ENCODE data around the gene WAS. TPM values are rescaled to one million over a fixed set of nuclear protein-coding genes. Genes with fewer than 3 reads are reported as not detected.
"Not testable (repeated sequence)": the region's sequence is repeated elsewhere in the genome, so short reads cannot be mapped to it uniquely, and the experiment has no call there.

The WAS gene
- 0.57 TPM in 1 of 2 replicates, not detected in the other for total RNA-seq (2014; rRNA removed; shearing (Covaris generic))

GRCh38 chrX:48683411-48683982 lies at the start of gene WAS:
WAS (plus strand) TSS chrX:48683799; CDS start chrX:48683854, 55 bp downstream.
- DNase-seq (ENCODE audit: low read depth) = no peak

GRCh38 chrX:48636301-48636700 lies 47.3 kb upstream of the WAS start:
- no peak for DNase-seq (ENCODE audit: low read depth)

GRCh38 chrX:48636776-48637175 lies 46.8 kb upstream of the WAS start:
- no peak for DNase-seq (ENCODE audit: low read depth)

GRCh38 chrX:48645669-48646068 lies 37.9 kb upstream of the WAS start:
- no peak for DNase-seq (ENCODE audit: low read depth)

GRCh38 chrX:48648336-48648751 lies 35.3 kb upstream of the WAS start:
- DNase-seq (ENCODE audit: low read depth) = peak; percentile 54

GRCh38 chrX:48649102-48649501 lies 34.5 kb upstream of the WAS start:
- DNase-seq (ENCODE audit: low read depth) = no peak

- not testable (repeated sequence) for DNase-seq (ENCODE audit: low read depth)
Observed at GRCh38 chrX:48652055-48652579, 31.5 kb upstream of the WAS start.

- not testable (repeated sequence) for DNase-seq (ENCODE audit: low read depth)
Observed at GRCh38 chrX:48654746-48655145, 28.9 kb upstream of the WAS start.

GRCh38 chrX:48659686-48660085 lies 23.9 kb upstream of the WAS start:
- not testable (repeated sequence) for DNase-seq (ENCODE audit: low read depth)

GRCh38 chrX:48663241-48663640 lies 20.4 kb upstream of the WAS start:
- no peak for DNase-seq (ENCODE audit: low read depth)

- no peak for DNase-seq (ENCODE audit: low read depth)
Observed at GRCh38 chrX:48664156-48664555, 19.4 kb upstream of the WAS start.

- peak; percentile 10 for DNase-seq (ENCODE audit: low read depth)
Observed at GRCh38 chrX:48665991-48666390, 17.6 kb upstream of the WAS start.

GRCh38 chrX:48666649-48667048 lies 16.9 kb upstream of the WAS start:
- DNase-seq (ENCODE audit: low read depth) = no peak

GRCh38 chrX:48667509-48667908 lies 16.1 kb upstream of the WAS start:
- peak; percentile 7 for DNase-seq (ENCODE audit: low read depth)

GRCh38 chrX:48668187-48668586 lies 15.4 kb upstream of the WAS start:
- DNase-seq (ENCODE audit: low read depth) = not testable (repeated sequence)

- peak; percentile 93 for DNase-seq (ENCODE audit: low read depth)
Observed at GRCh38 chrX:48676106-48676892, 7.3 kb upstream of the WAS start.

- no peak for DNase-seq (ENCODE audit: low read depth)
Observed at GRCh38 chrX:48676893-48677270, 6.7 kb upstream of the WAS start.

GRCh38 chrX:48677516-48677915 lies 6.1 kb upstream of the WAS start:
- DNase-seq (ENCODE audit: low read depth) = no peak

GRCh38 chrX:48680467-48680866 lies 3.1 kb upstream of the WAS start:
- DNase-seq (ENCODE audit: low read depth) = not testable (repeated sequence)

GRCh38 chrX:48680925-48681324 lies 2.7 kb upstream of the WAS start:
- DNase-seq (ENCODE audit: low read depth) = not testable (repeated sequence)

- DNase-seq (ENCODE audit: low read depth) = no peak
Observed at GRCh38 chrX:48681539-48682183, 1.9 kb upstream of the WAS start.

GRCh38 chrX:48682795-48683194 lies 804 bp upstream of the WAS start:
- not testable (repeated sequence) for DNase-seq (ENCODE audit: low read depth)

- no peak for DNase-seq (ENCODE audit: low read depth)
Observed at GRCh38 chrX:48684134-48684533, 535 bp downstream of the WAS start.

Data from Daoy (cell line).